VCaP (cell line): ENCODE data around the gene DCDC1.

Source experiments
- H3K27ac ChIP-seq: fragments of 450-650 bp; 2 replicates; pipeline ENCODE4 v1.5.1; 2017
- TF ChIP-seq, protein P1 (sequence below): fragments of 450-650 bp; conservative IDR thresholded peaks from 2 replicates; pipeline ENCODE4 v1.5.1; 2017; ENCODE audit warnings: mild to moderate bottlenecking, moderate library complexity

DCDC1 gene

DNA sequence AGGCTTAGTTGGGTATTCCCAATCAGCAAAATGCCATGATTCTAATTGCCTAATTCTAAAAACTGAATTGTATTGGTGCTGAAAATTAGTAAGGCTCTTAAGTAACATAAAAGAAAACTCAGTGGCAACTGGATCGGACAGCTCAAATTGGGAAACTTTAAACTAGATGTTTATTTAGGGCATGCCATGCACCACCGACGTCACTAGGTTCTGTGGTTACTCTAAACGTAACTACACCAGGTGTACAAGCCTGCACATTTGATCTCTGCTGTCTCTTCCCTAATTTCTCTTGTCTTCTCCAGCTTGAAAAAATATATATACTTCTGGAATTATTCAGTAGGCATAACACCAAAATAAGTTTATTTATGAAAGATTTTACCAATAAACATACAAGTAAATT, 378.2 kb downstream of the DCDC1 start:
- TF ChIP-seq, protein P1, sequence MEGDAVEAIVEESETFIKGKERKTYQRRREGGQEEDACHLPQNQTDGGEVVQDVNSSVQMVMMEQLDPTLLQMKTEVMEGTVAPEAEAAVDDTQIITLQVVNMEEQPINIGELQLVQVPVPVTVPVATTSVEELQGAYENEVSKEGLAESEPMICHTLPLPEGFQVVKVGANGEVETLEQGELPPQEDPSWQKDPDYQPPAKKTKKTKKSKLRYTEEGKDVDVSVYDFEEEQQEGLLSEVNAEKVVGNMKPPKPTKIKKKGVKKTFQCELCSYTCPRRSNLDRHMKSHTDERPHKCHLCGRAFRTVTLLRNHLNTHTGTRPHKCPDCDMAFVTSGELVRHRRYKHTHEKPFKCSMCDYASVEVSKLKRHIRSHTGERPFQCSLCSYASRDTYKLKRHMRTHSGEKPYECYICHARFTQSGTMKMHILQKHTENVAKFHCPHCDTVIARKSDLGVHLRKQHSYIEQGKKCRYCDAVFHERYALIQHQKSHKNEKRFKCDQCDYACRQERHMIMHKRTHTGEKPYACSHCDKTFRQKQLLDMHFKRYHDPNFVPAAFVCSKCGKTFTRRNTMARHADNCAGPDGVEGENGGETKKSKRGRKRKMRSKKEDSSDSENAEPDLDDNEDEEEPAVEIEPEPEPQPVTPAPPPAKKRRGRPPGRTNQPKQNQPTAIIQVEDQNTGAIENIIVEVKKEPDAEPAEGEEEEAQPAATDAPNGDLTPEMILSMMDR, result no peak
- H3K27ac ChIP-seq, result peak overlapping the region; percentile 96

DNA sequence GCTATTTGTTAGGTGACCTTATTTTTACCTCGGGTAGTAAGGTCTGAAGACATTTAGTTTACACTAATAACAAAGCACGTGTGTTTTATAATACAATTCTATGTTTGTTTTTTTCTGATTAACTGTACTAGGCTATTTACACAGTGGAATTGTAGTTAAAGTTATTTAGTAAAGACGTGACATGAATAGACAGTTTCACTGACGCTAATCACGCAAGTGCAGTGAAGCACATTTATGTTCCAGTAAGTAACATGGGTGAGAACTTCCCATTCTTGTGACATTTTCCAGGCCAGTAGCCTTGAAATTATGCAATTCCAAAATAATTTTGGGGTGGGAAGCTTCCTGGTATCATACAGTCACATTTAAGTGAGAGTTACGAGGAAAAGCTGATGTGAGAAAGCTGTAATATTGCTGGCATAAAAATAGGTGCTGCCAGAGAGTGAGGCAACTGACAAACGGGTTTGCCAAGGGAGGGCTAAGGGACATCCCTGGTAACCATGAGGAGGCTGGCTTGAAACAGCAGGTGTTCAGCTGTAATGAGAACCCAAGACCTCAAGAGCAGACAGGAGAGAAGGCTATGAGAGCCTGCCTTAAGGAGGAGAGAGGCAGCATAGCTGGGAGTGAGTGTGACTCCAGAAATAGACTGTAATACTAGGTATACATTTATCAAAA, 378.8 kb downstream of the DCDC1 start:
- TF ChIP-seq, protein P1, result no peak
- peak overlapping the region; percentile 96 for H3K27ac ChIP-seq

DNA sequence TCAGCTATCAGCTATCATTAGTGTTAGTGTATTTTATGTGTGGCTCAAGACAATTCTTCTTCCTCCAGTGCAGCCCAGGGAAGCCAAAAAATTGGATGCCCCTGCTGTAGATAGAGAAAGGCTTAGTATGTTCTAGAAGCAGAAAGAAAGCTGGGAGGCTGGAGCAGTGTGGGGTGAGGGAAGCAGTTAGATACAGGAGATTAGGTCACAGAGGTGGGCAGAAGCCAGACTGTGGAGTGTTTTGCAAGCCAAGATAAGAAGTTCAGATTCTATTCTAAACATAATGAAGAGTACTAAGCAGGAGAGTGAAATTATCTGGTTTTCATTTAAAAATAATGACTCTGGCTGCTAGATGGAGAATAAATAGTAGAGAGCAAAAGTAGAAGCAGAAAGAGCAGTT, 381.7 kb downstream of the DCDC1 start:
- TF ChIP-seq, protein P1, result no peak
- H3K27ac ChIP-seq, result peak overlapping the region; percentile 96

DNA sequence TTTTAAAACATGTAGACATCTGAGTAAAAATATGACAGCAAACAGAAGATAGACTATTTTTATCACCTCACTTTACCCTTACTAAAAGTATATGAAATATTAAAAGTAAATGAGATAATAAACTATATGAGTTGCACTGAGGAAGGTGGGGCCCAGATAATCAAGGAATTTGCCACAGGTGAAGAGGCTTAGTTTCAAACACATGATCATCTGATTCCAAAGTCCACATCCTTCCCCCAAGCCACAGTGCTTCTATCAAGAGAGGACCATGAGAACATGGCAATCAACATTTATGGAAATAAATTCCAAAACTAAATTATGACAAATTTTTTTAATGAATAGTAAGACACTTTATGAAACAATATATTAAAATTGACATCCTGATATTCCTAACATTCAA, 384.0 kb downstream of the DCDC1 start:
- H3K27ac ChIP-seq, result no peak overlapping the region
- TF ChIP-seq, protein P1, result no peak

DNA sequence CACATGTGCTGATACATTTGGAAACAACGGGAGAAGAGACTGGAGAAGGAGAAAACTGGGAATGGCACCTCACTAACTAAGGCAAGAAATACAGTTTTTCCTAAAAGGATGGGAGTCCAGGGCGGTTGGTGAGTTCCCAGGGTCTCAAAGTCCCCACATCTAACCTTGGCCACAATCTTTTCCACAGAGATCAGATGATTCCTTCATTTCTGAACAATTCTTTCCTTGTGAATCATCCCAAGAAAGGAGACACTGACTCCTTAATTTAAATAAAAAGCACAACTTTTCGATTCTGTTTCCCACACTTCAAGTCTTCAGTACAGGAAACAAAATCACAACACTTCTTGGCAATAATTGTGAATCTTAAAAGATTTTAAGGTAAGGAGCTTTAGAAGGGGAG, 384.7 kb downstream of the DCDC1 start:
- H3K27ac ChIP-seq, result peak overlapping the region; percentile 4; the same call in 1 of the 2 replicates
- TF ChIP-seq, protein P1, result no peak

DNA sequence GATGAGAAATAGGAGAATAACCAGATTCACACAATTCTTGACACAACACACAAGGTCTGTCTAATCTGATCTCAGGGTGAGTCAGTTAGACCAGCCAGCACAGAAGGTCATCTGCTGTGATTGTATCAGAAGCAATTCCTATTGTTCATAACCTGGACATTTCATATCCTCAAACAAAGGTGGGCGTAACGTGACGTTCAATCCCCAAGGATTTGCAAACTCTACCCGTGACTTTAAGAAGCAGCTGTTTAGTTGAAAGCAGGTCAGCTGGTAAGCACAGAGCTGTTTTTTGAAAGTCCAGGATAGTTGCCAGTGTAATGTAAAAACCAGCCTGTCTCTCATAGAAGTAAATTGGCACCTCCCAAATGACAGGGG, 385.1 kb downstream of the DCDC1 start:
- peak overlapping the region; percentile 4; the same call in 1 of the 2 replicates for H3K27ac ChIP-seq
- TF ChIP-seq, protein P1, result no peak

DNA sequence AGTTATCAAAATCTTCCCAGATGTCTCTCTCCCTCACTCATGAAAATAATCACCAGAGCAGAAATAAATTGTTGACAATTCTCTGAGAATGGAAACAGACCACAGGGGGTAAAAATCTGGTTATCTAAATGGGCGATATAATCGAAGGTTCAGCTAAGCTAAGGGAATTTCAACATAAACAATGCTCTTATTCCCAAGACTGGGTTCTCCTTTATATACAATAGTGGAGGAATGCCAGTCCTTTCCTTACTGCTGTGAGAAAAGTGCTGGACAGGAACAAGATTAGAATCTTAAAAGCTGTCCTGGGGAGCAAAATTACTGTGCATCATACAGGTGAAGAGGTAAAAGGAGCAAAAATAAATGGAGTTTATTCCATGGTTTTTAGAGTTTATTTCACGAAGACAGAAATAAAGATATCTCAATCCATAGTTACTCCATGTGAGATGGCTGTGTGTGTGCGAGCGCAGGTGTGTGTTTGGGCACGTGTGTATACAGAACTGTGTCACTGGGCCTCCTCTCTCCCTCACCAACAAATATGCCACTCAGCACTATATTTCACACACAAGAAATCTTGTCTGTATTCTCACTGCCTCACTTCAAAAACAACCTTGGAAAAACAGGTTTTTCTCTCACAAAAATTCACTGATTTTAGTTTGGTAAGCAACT, 385.6 kb downstream of the DCDC1 start:
- H3K27ac ChIP-seq, result peak overlapping the region; percentile 4; the same call in 1 of the 2 replicates
- TF ChIP-seq, protein P1, result no peak
